GM21723 (cell line): ENCODE results near the gene PCSK1N.

Experiments
- ATAC-seq: cut with Tn5 transposase; IDR thresholded peaks from one replicate; pipeline ENCODE4 v1.9.1; 2021; ENCODE audit warnings: mild to moderate bottlenecking, moderate library complexity; ENCODE audit not compliant: unreplicated experiment

Gene PCSK1N

DNA sequence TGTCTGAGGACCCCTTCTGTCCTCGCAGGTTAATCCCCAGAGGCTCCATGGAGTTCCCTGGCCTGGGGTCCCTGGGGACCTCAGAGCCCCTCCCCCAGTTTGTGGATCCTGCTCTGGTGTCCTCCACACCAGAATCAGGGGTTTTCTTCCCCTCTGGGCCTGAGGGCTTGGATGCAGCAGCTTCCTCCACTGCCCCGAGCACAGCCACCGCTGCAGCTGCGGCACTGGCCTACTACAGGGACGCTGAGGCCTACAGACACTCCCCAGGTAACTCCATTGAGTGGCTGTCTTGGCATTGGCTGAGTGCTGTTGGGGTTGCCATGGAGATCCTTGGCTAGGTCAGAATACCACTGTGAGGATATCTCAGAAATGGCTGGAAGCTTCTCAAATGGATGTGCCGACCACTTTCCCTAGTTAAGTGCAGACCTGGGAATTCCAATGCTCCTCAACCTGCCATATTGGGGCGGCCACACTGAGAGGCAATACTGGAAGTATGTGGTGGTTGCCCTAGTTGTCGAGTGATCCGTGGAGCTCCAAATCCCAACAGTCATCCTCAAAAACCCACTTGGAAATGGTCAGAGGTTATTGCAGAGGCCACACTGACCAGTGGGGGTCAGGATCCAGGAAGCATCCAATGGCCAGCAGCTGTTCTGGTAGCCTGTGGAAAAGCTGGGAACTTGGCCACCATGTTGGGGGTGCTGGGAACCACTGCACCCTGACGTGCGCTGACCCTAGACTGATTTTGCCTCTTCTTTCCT lies 44.2 kb downstream of the PCSK1N start:
- no peak for ATAC-seq

GRCh38 chrX:48790477-48790876 lies 44.9 kb downstream of the PCSK1N start:
- ATAC-seq = no peak

GRCh38 chrX:48789366-48790220 lies 45.8 kb downstream of the PCSK1N start:
- no peak for ATAC-seq

DNA sequence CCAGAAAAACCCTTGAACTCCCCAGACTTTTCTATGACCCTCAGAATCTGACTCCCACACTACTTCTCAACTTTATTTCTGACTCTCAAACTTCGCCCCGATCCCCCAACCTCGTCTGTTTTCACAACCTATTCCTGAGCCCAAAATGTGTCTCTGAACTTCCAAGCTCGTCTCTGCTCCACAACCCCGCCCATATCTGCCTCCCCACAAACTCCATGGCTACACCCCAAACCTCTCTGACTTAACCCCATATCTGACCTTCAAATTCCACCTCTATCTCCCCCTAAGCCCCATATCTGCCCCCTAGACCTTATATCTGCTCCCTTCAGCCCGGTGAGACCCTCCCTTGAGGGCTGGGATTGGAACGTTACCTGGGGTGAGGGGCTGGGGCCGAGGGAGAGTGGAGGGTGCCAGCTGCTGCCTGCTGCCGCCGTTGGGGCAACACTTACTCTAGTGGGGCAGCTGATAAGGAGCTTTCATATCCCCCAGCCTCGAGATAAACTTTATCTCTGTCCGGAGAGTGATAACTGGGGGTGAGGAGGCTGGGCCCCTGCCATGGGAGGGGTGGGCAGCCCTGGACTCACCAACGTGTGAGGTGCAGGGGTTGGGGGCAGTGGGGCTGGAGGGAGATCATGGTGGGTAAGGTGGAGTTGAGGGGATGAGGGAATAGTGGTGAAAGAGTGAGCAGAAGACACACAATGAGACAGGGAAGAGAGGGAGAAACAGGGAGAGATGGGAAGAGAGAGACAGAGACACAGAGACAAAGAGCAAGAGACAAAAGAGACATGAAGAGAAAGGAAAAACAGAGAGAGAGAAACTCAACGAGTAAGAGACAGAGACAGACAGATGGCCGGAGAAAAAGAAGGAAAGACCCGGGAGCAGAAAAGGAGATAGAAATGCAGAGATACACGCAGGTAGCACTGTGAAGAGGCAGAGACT lies 47.6 kb downstream of the PCSK1N start:
- no peak for ATAC-seq

GRCh38 chrX:48786825-48787504 lies 48.4 kb downstream of the PCSK1N start:
- no peak for ATAC-seq

DNA sequence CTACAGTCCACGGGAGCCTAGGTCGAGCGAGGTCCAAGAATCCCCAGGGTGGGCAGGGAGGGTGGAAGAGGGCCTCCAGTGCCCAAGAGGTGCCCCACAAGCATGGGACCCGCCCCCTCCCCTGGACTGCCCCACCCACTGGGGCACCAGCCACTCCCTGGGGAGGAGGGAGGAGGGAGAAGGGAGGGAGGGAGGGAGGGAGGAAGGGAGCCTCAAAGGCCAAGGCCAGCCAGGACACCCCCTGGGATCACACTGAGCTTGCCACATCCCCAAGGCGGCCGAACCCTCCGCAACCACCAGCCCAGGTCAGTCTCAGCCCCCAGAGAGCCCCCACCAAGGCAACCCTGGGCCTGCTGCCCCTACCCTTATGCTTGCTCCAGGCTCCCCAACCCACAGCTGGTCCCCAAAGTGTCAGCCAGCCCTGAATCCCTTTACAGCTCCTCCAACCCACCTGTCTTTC lies 49.0 kb downstream of the PCSK1N start, which contains the start of gene GATA1:
GATA1 (plus strand) TSS at position 250 of the 460 bp plus-strand sequence. CDS start 4,520 bp downstream, outside the sequence.
- ATAC-seq = no peak

DNA sequence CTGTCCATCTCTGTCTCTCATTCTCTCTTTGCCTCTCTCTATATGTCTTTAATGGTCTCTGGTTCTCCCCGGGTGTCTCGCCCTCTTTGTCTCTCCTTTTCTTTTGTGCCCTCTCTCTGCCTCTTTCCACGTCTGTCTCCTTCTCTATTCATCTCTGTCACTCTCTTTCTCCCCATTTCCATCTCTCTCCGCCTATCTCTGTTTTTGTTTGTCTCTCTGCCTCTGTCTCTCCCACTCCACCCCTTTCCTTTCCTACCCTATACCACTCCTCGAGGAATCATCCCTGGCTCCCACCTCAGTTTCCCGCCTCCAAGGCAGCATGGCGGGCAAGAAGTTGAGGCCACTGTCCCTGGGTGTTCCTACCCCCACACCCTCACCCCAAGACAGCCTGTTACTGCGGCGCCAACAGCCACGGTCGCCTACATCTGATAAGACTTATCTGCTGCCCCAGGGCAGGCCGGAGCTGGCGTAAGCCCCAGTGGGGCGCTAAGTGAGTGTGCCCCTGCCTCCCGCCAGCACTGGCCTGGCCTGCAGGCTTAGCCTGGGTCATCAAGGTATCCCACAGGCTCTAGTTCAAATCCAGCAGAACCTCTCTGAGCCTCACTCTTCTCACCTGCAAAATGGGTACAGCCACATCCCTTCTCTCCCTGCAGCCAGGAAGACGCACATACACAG lies 49.7 kb downstream of the PCSK1N start:
- no peak for ATAC-seq

DNA sequence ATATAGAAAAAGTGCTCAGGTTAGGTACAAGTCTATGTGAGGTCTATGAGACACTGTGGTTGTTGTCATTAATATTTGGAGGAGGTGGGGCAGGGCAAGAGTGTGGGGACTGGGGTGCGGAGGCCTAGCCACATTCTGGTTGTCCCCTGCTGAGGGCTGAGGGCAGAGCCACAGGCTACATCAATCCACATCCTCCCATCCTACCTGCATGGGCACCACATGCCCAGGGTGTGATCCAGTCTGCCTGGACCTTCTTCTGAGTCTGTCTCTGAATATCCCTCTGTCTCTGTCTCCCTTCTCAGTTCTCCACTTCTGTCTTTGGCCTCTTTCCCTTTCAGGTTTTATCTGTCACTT lies 50.2 kb downstream of the PCSK1N start:
- no peak for ATAC-seq

DNA sequence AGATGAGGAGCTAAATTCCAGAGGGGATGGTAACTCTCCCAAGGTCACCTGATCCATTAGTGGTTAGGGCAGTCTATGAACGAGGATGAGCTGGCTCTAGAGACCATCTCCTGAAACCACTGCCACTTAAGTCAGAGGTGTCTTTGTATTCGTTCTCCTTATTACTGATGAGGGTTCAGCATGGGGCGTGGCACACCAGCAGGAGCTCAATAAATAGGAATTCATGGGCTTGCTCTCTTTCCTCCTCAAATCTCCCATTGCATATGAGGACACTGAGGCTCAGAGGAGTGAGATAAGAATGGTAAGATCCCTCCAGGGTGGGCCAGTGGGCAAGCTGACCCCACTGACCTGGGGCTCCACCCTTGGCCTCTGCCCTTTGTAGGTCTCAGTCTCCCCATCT lies 50.7 kb downstream of the PCSK1N start:
- ATAC-seq = no peak

DNA sequence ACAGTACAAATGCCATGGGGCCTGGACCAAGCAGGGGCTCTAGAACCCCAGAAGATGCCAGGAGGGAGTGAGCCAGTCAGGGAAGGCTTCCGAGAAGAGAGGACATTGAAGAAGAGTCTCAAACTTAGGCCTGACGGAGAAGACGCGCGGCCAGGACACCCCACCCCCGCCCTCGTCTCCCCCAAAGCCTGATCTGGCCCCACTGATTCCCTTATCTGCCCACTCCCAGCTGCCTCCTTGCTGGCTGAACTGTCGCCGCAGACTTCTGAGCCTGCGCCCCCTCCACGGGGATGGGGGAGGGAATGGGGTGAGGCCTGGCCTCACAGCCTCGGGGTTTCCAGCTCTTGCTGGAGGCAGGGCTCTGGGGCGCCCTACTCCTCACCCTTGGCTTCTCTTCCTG lies 52.6 kb downstream of the PCSK1N start:
- no peak for ATAC-seq

- no peak for ATAC-seq
These were observed 53.2 kb downstream of the PCSK1N start for GRCh38 chrX:48782216-48782615.

GRCh38 chrX:48781705-48782104 lies 53.7 kb downstream of the PCSK1N start:
- no peak for ATAC-seq
